ENCODE measurements around the gene PARN.
A peak's percentile ranks its signal among the peaks of the same experiment; 100 is the strongest.
"Not testable (repeated sequence)": the region's sequence is repeated elsewhere in the genome, so short reads cannot be mapped to it uniquely, and the experiment has no call there.

The PARN gene

DNA sequence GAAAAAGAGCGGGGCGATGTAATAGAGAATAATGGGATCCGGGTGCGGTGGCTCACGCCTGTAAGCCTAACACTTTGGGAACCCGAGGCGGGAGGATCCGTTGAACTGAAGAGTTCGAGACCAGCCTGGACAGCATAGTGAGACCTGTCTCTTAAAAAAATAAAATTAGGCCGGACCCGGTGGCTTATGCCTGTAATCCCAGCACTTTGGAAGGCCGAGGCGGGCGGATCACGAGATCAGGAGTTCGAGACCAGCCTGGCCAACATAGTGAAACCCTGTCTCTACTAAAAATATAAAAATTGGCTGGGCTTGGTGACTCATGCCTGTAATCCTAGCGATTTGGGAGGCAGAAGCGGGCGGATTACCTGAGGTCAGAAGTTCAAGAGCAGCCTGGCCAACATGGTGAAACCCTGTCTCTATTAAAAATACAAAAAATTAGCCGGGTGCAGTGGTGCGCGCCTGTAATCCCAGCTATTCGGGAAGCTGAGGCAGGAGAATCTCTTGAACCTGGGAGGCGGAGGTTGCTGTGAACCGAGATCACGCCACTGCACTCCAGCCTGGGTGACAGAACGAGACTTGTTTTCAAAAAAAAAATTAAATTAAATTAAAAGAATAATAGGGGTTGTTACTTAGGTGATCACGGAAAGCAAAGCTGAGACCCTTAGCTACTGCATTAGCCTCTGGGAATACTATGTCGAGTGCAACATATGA is 715 bp upstream of the PARN start:
- H3K9me3 ChIP-seq (ENCODE audit: control insufficient read depth, low read length) = not testable (repeated sequence)
- WGBS, 2 experiments (ENCODE audit: insufficient coverage in 2 of 2) = 91 to 94% methylated on average over 22 to 23 of the region's 29 CpGs
- Histone ChIP-seq H3K36me3 (ENCODE audit: control insufficient read depth, insufficient read depth, low read length) (peaks cover 34% of the 10 kb centered on the region), H3K4me3 (ENCODE audit: extremely low read depth, insufficient read depth, low read length, poor library complexity, severe bottlenecking) (peak overlapping the region; percentile 78), H3K27ac (ENCODE audit: low read depth, low read length, severe bottlenecking) (peak overlapping the region; percentile 93), H3K4me1 (ENCODE audit: control insufficient read depth, insufficient read depth, low read length, poor library complexity, severe bottlenecking) (peaks cover 18% of the 10 kb centered on the region)

DNA sequence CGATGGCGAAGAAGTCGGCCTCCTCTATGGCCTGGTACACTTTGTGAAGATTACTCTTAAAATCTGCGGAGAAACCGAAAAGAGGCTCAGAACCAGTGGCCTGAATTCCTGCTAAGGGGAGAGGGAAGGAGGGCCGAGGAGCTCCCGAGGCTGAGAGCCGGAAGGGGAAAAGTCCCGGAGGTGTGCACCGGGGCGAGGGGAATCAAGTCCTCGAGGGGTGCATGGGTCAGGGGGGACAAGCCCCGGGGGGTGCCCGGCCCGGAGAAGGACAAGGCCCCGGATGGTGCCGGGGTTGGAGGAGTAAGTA is 495 bp downstream of the PARN start:
- H3K4me3 ChIP-seq (ENCODE audit: extremely low read depth, insufficient read depth, low read length, poor library complexity, severe bottlenecking) = peak overlapping the region; percentile 78
- peaks cover 38% of the 10 kb centered on the region for H3K36me3 ChIP-seq (ENCODE audit: control insufficient read depth, insufficient read depth, low read length)
- H3K27ac ChIP-seq (ENCODE audit: low read depth, low read length, severe bottlenecking) = peak overlapping the region; percentile 93
- peaks cover 8% of the 10 kb centered on the region for H3K4me1 ChIP-seq (ENCODE audit: control insufficient read depth, insufficient read depth, low read length, poor library complexity, severe bottlenecking)
- WGBS, 2 experiments (ENCODE audit: insufficient coverage in 2 of 2) = 2 to 5% methylated on average over 12 to 15 of the region's 17 CpGs
- H3K9me3 ChIP-seq (ENCODE audit: control insufficient read depth, low read length) = no peaks in the 10 kb centered on the region

DNA sequence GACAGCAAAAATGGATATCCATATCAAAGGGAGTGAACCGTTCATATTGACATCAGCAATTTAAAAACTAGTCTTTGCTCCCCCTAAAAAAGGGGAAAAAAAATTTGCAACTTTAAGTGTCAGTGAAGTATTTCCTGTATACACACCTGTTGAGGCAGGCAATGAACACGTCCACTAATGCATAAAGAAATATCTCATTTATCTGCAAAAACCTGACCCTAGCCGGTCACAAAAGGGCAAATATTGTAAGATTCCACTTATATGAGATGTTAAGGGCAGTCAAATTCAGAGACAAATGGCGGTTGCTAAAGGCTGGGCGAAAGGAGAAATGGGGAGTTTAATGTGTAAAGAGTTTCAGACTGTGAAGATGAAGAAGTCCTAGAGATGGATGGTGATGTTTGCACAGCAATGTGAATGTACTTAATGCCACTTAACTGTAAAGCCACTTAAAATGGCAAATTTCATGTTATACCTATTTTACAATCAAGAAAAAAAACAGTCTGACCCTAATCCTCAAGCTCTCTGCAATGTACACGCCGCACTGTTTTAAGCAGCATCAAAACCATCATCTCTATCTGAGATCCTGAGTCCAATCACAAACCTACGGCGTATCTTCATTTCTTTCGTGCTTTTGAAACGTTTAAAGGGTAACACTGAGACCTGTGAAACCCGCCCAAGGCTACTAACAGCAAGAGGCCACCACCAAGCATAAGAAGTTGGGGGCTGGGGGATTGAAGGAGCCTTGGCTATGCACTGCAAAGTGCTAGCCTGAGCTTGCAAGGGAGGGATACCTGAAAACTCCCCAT is 1.1 kb downstream of the PARN start:
- 70 to 88% methylated on average over 5 to 6 of the region's 12 CpGs for WGBS, 2 experiments (ENCODE audit: insufficient coverage in 2 of 2)
- peak overlapping the region; percentile 78 for H3K4me3 ChIP-seq (ENCODE audit: extremely low read depth, insufficient read depth, low read length, poor library complexity, severe bottlenecking)

DNA sequence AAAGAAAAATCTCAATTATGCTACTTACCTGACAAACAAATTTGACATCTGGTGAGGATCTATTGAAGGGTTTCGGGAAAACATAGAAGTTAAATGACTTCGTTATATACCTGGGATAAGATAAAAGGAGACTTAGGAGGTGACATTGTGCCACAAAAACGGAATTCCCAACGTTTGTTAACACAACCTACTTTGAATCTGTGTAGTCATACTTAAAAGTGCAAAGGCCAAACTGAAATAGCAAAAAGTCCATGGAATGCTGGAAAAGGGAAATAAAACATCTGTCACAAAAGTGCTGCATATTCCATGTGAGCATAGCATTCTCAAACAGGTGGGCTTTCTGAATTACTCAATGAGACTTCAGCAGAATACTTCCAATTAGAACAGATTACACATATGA is 3.0 kb downstream of the PARN start:
- Histone ChIP-seq H3K4me3 (ENCODE audit: extremely low read depth, insufficient read depth, low read length, poor library complexity, severe bottlenecking) (no peak overlapping the region), H3K27ac (ENCODE audit: low read depth, low read length, severe bottlenecking) (no peak overlapping the region), H3K36me3 (ENCODE audit: control insufficient read depth, insufficient read depth, low read length) (peaks cover 55% of the 10 kb centered on the region), H3K9me3 (ENCODE audit: control insufficient read depth, low read length) (no peaks in the 10 kb centered on the region), H3K4me1 (ENCODE audit: control insufficient read depth, insufficient read depth, low read length, poor library complexity, severe bottlenecking) (peaks cover 3% of the 10 kb centered on the region)
- WGBS, 2 experiments (ENCODE audit: insufficient coverage in 2 of 2) = 95 to 96% methylated on average over 3 to 4 of the region's 4 CpGs

More for the DNA sequence above, 1.1 kb downstream of the PARN start:
- H3K4me1 ChIP-seq (ENCODE audit: control insufficient read depth, insufficient read depth, low read length, poor library complexity, severe bottlenecking) = peaks cover 3% of the 10 kb centered on the region
- peaks cover 38% of the 10 kb centered on the region for H3K36me3 ChIP-seq (ENCODE audit: control insufficient read depth, insufficient read depth, low read length)
- peak overlapping the region; percentile 93 for H3K27ac ChIP-seq (ENCODE audit: low read depth, low read length, severe bottlenecking)
- no peaks in the 10 kb centered on the region for H3K9me3 ChIP-seq (ENCODE audit: control insufficient read depth, low read length)

DNA sequence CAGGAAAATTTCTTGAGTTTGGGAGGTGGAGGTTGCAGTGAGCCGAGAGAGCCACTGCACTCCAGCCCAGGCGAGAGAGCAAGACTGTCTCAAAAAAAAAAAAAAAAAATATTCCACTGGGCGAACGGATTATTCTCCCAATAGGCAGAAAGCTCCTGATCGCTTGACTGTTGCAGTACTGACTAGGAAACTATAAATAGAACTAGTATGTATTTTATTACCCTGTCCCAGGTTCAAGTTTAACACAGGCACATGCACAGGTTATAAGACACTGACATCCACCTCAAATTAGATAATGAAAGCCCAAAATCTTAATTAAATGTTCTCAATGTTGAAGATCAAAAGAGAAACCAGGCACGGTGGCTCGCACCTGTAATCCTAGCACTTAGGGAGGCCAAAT is 11.5 kb downstream of the PARN start:
- WGBS, 2 experiments (ENCODE audit: insufficient coverage in 2 of 2) = 83 to 89% methylated on average over 3 to 4 of the region's 7 CpGs
- Histone ChIP-seq H3K36me3 (ENCODE audit: control insufficient read depth, insufficient read depth, low read length) (peaks cover 79% of the 10 kb centered on the region), H3K4me1 (ENCODE audit: control insufficient read depth, insufficient read depth, low read length, poor library complexity, severe bottlenecking) (no peaks in the 10 kb centered on the region)

DNA sequence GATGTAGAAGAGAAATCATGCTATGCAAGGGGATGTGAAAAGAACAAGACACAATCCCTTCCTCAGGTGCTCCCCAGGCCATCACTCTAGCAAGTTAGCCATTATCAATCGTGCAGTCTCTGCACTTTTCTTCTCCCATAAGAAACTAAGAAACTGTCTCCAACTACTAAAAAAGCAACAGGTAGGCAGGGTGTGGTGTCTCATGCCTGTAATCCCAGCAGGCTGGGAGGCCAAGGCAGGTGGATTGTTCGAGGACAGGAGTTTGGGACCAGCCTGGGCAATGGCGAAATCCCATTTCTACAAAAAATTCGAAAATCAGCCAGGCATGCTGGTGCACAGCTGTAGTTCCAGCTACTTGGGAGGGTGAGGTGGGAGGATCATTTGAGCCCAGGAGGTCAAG is 13.8 kb downstream of the PARN start:
- H3K9me3 ChIP-seq (ENCODE audit: control insufficient read depth, low read length) = no peaks in the 10 kb centered on the region
- WGBS, 2 experiments (ENCODE audit: insufficient coverage in 2 of 2) = 88 to 96% methylated on average over 3 to 4 of the region's 4 CpGs
- no peak overlapping the region for H3K4me3 ChIP-seq (ENCODE audit: extremely low read depth, insufficient read depth, low read length, poor library complexity, severe bottlenecking)
- no peak overlapping the region for H3K27ac ChIP-seq (ENCODE audit: low read depth, low read length, severe bottlenecking)
- H3K4me1 ChIP-seq (ENCODE audit: control insufficient read depth, insufficient read depth, low read length, poor library complexity, severe bottlenecking) = no peaks in the 10 kb centered on the region
- peaks cover 73% of the 10 kb centered on the region for H3K36me3 ChIP-seq (ENCODE audit: control insufficient read depth, insufficient read depth, low read length)

More for the DNA sequence above, 11.5 kb downstream of the PARN start:
- H3K27ac ChIP-seq (ENCODE audit: low read depth, low read length, severe bottlenecking) = no peak overlapping the region
- H3K4me3 ChIP-seq (ENCODE audit: extremely low read depth, insufficient read depth, low read length, poor library complexity, severe bottlenecking) = no peak overlapping the region
- no peaks in the 10 kb centered on the region for H3K9me3 ChIP-seq (ENCODE audit: control insufficient read depth, low read length)

DNA sequence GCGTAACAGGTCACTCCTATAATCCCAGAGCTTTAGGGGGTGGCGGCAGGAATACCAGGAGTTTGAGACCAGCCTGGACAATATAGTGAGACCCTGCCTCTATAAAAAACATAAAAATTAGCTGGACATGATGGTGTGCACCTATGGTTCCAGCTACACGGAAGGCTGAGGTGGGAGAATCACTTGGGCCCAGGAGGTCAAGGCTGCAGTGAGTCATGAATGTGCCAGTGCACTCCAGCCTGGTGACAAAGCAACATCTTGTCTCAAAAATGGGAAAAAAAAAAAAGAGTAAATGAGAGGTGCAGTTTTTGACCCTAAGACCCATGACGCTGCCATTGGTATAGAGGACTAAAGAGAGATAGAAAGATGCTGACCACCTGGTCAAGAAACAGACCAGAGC is 16.1 kb downstream of the PARN start:
- Histone ChIP-seq H3K4me1 (ENCODE audit: control insufficient read depth, insufficient read depth, low read length, poor library complexity, severe bottlenecking) (no peaks in the 10 kb centered on the region), H3K36me3 (ENCODE audit: control insufficient read depth, insufficient read depth, low read length) (peaks cover 84% of the 10 kb centered on the region), H3K4me3 (ENCODE audit: extremely low read depth, insufficient read depth, low read length, poor library complexity, severe bottlenecking) (no peak overlapping the region), H3K9me3 (ENCODE audit: control insufficient read depth, low read length) (no peaks in the 10 kb centered on the region), H3K27ac (ENCODE audit: low read depth, low read length, severe bottlenecking) (no peak overlapping the region)
- WGBS, 2 experiments (ENCODE audit: insufficient coverage in 2 of 2) = 93 to 94% methylated on average over 3 to 4 of the region's 4 CpGs

DNA sequence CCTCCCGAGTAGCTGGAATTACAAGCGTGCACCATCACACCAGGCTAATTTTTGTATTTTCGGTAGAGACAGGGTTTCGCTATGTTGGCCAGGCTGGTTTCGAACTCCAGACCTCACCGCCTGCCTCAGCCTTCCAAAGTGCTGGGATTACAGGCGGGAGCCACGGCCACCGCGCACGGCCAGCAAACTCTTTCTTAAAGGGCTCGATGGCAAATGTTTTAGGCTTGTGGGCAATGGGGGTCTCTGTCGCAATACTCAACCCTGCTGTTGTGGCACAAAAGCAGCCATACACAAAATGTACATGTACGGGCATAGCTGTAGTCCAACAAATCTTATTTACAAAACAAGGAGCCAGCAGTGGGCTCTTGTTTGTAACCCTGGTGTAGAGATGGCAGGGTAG is 18.4 kb downstream of the PARN start:
- Histone ChIP-seq H3K36me3 (ENCODE audit: control insufficient read depth, insufficient read depth, low read length) (peaks cover 83% of the 10 kb centered on the region), H3K9me3 (ENCODE audit: control insufficient read depth, low read length) (no peaks in the 10 kb centered on the region), H3K27ac (ENCODE audit: low read depth, low read length, severe bottlenecking) (no peak overlapping the region), H3K4me3 (ENCODE audit: extremely low read depth, insufficient read depth, low read length, poor library complexity, severe bottlenecking) (no peak overlapping the region), H3K4me1 (ENCODE audit: control insufficient read depth, insufficient read depth, low read length, poor library complexity, severe bottlenecking) (no peaks in the 10 kb centered on the region)
- 98 to 99% methylated on average over 9 to 10 of the region's 14 CpGs for WGBS, 2 experiments (ENCODE audit: insufficient coverage in 2 of 2)

DNA sequence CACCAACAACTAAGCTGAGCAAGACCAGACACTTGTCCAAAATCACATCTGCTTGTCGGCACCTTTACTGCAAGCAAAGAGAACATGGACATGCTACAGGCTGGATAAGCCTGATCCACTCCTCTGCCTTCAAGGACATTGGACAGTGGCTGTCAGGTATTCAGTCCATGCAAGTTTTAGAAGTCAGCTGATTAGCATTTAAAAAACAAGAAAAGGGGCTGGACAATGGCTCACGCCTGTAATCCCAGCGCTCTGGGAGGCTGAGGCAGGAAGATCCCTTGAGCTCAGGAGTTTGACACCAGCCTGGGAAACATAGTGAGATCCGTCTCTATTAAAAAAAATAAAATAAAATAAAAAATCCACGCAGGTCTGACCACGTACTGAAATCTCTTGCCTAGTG is 20.3 kb downstream of the PARN start:
- H3K36me3 ChIP-seq (ENCODE audit: control insufficient read depth, insufficient read depth, low read length) = peaks cover 82% of the 10 kb centered on the region
- no peak overlapping the region for H3K4me3 ChIP-seq (ENCODE audit: extremely low read depth, insufficient read depth, low read length, poor library complexity, severe bottlenecking)
- no peaks in the 10 kb centered on the region for H3K4me1 ChIP-seq (ENCODE audit: control insufficient read depth, insufficient read depth, low read length, poor library complexity, severe bottlenecking)
- WGBS, 2 experiments (ENCODE audit: insufficient coverage in 2 of 2) = 92 to 94% methylated on average over 3 to 4 of the region's 6 CpGs
- H3K27ac ChIP-seq (ENCODE audit: low read depth, low read length, severe bottlenecking) = no peak overlapping the region
- no peaks in the 10 kb centered on the region for H3K9me3 ChIP-seq (ENCODE audit: control insufficient read depth, low read length)

DNA sequence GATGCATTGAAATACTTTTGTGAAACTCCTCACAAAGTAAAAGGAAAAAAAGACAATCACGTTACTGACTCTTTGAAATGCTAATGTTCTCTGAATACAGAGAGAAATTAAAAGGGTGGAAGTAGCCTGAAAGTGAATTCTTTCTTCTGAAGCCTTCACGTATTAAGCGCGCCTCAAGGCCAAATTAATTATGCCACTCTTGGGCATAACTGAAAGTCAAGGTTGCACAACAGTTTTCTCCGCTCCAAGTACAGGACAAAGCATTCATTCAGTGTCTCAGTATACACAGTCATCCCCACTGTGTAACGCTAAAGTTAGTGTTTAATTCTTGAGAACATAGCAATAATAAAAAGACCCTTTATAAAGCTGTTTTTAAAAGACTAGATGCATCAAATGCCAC is 21.5 kb downstream of the PARN start:
- no peak overlapping the region for H3K4me3 ChIP-seq (ENCODE audit: extremely low read depth, insufficient read depth, low read length, poor library complexity, severe bottlenecking)
- no peaks in the 10 kb centered on the region for H3K4me1 ChIP-seq (ENCODE audit: control insufficient read depth, insufficient read depth, low read length, poor library complexity, severe bottlenecking)
- no peaks in the 10 kb centered on the region for H3K9me3 ChIP-seq (ENCODE audit: control insufficient read depth, low read length)
- peaks cover 80% of the 10 kb centered on the region for H3K36me3 ChIP-seq (ENCODE audit: control insufficient read depth, insufficient read depth, low read length)
- H3K27ac ChIP-seq (ENCODE audit: low read depth, low read length, severe bottlenecking) = no peak overlapping the region
- WGBS, 2 experiments (ENCODE audit: insufficient coverage in 2 of 2) = 91 to 93% methylated on average over 3 to 5 of the region's 6 CpGs

DNA sequence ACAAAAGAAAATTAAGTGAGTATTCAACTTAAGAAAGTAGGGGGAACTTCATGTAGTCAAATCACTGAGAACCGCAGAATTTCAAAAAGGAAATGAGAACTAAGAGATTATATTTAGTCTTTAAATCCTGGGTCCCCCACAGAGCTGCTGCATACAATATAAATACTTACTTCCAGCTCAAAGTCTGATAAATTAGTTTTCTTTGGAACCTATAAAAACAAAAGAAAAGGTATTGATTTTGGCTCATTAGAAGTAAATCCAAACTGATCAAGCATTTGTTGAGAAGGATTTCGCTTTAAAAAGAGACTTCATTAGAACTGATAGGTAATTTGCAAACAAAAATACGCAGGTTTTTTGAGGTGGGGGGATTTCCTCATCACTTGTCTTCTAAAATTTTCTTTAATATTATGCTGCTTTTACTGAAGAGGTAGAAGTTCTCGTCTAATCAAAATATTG is 21.9 kb downstream of the PARN start:
- Histone ChIP-seq H3K4me3 (ENCODE audit: extremely low read depth, insufficient read depth, low read length, poor library complexity, severe bottlenecking) (no peak overlapping the region), H3K4me1 (ENCODE audit: control insufficient read depth, insufficient read depth, low read length, poor library complexity, severe bottlenecking) (no peaks in the 10 kb centered on the region), H3K36me3 (ENCODE audit: control insufficient read depth, insufficient read depth, low read length) (peaks cover 80% of the 10 kb centered on the region), H3K27ac (ENCODE audit: low read depth, low read length, severe bottlenecking) (no peak overlapping the region), H3K9me3 (ENCODE audit: control insufficient read depth, low read length) (no peaks in the 10 kb centered on the region)
- WGBS, 2 experiments (ENCODE audit: insufficient coverage in 2 of 2) = 100% methylated on average over 1 of the region's 4 CpGs

Data from mesodermal cell (in vitro differentiated cells).